ENCODE results near the gene LRRC8A. TPM values are rescaled to one million over a fixed set of nuclear protein-coding genes. Genes with fewer than 3 reads are reported as not detected.
A peak's percentile ranks its signal among the peaks of the same experiment; 100 is the strongest.
"Not testable (repeated sequence)": the region's sequence is repeated elsewhere in the genome, so short reads cannot be mapped to it uniquely, and the experiment has no call there.

Gene LRRC8A
- total RNA-seq, 1 donor from 2014 or later, result 259 TPM

GRCh38 chr9:128851779-128852600, 29.9 kb upstream of the LRRC8A start:
- TF ChIP-seq CTCF (IDR thresholded peaks at IDR 0.05; ENCODE audit: insufficient read depth, low read length, severe bottlenecking), result peak; percentile 44
- H3K4me3 ChIP-seq (ENCODE audit: low read depth, low read length); FAIRE-seq; H3K36me3 ChIP-seq (ENCODE audit: control insufficient read depth, insufficient read depth, low read length); H3K27me3 ChIP-seq (ENCODE audit: control insufficient read depth, insufficient read depth, low read length): not testable (repeated sequence)
- peak; percentile 33 for DNase-seq (ENCODE audit: low read depth)

GRCh38 chr9:128852646-128853045, 29.3 kb upstream of the LRRC8A start:
- DNase-seq (ENCODE audit: low read depth); H3K4me3 ChIP-seq (ENCODE audit: low read depth, low read length); FAIRE-seq; H3K27me3 ChIP-seq (ENCODE audit: control insufficient read depth, insufficient read depth, low read length); H3K36me3 ChIP-seq (ENCODE audit: control insufficient read depth, insufficient read depth, low read length): not testable (repeated sequence)

GRCh38 chr9:128854454-128854853, 27.5 kb upstream of the LRRC8A start:
- H3K4me3 ChIP-seq (ENCODE audit: low read depth, low read length); H3K36me3 ChIP-seq (ENCODE audit: control insufficient read depth, insufficient read depth, low read length); DNase-seq (ENCODE audit: low read depth); H3K27me3 ChIP-seq (ENCODE audit: control insufficient read depth, insufficient read depth, low read length); FAIRE-seq: not testable (repeated sequence)

GRCh38 chr9:128858476-128858875, 23.5 kb upstream of the LRRC8A start:
- not testable (repeated sequence) for FAIRE-seq

GRCh38 chr9:128860937-128861336, 21.0 kb upstream of the LRRC8A start:
- H3K36me3 ChIP-seq (ENCODE audit: control insufficient read depth, insufficient read depth, low read length), result no peaks in the 10 kb centered on the region
- no peak overlapping the region for H3K4me3 ChIP-seq (ENCODE audit: low read depth, low read length)
- FAIRE-seq (no peak), DNase-seq (ENCODE audit: low read depth) (no peak)
- no peaks in the 10 kb centered on the region for H3K27me3 ChIP-seq (ENCODE audit: control insufficient read depth, insufficient read depth, low read length)
- no peak for TF ChIP-seq CTCF (IDR thresholded peaks at IDR 0.05; ENCODE audit: insufficient read depth, low read length, severe bottlenecking)

More at GRCh38 chr9:128858476-128858875, 23.5 kb upstream of the LRRC8A start:
- DNase-seq (ENCODE audit: low read depth); H3K36me3 ChIP-seq (ENCODE audit: control insufficient read depth, insufficient read depth, low read length); H3K27me3 ChIP-seq (ENCODE audit: control insufficient read depth, insufficient read depth, low read length); H3K4me3 ChIP-seq (ENCODE audit: low read depth, low read length): not testable (repeated sequence)

- TF ChIP-seq CTCF (IDR thresholded peaks at IDR 0.05; ENCODE audit: insufficient read depth, low read length, severe bottlenecking), result no peak
- FAIRE-seq, result no peak
- H3K4me3 ChIP-seq (ENCODE audit: low read depth, low read length), result no peak overlapping the region
These were observed 20.4 kb upstream of the LRRC8A start for GRCh38 chr9:128861501-128861900.

GRCh38 chr9:128862401-128862851, 19.5 kb upstream of the LRRC8A start:
- no peak for DNase-seq (ENCODE audit: low read depth)
- H3K36me3 ChIP-seq (ENCODE audit: control insufficient read depth, insufficient read depth, low read length), result no peaks in the 10 kb centered on the region
- H3K27me3 ChIP-seq (ENCODE audit: control insufficient read depth, insufficient read depth, low read length), result no peaks in the 10 kb centered on the region
- no peak overlapping the region for H3K4me3 ChIP-seq (ENCODE audit: low read depth, low read length)
- FAIRE-seq, result no peak
- no peak for TF ChIP-seq CTCF (IDR thresholded peaks at IDR 0.05; ENCODE audit: insufficient read depth, low read length, severe bottlenecking)

More at GRCh38 chr9:128861501-128861900, 20.4 kb upstream of the LRRC8A start:
- DNase-seq (ENCODE audit: low read depth), result no peak
- Histone ChIP-seq H3K27me3 (ENCODE audit: control insufficient read depth, insufficient read depth, low read length) (no peaks in the 10 kb centered on the region), H3K36me3 (ENCODE audit: control insufficient read depth, insufficient read depth, low read length) (no peaks in the 10 kb centered on the region)

All from bronchial epithelial cell (primary cell).